Measurements from ENCODE around the gene ABCA3. TPM values are rescaled to one million over a fixed set of nuclear protein-coding genes. Genes with fewer than 3 reads are reported as not detected.

Gene ABCA3
- total RNA-seq, 2 experiments from 2014 or later = 2.9 to 3.6 TPM

DNA sequence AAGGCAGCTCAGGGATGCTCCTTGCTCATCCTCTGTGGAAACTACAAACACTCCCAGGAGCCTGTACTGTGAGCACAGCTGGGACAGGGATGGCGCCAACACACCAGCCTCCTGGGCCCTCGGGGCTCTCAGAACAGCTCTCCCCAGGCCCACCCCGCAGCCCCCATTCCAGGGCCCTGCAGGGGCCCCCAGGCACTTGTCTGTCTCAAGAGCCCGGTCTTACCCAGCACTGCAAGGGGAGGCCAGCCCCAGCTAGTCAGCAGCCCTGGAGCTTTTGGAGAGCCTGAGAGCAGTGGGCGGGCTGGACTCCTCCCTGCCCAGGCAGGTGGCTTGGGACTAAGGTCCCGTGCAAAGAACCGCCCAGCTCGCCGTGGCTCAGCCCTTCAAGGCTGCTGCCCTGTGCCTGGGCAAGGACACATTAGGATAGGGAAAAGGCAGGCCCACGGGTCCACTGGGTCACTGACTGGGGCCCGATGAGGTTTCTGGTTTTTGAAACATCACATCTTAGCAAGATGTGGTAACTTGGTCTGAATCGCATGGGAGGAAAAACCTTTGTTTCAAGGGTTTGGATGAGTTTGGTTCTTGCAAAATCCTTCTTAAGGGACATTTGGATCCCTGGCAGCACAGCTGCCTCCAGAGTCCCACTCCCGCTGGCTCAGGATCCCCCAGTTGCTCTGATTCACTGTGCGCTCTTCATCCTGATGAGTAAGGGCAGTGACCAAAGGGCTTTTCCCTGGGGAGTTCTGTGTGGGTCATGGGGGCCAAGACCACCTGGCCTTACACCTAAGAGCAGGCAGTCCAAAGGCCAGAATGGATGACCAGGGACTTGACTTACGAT lies 101.5 kb downstream of the ABCA3 start:
- Mint-ChIP-seq H3K27ac (no peak overlapping the region), H3K4me3 (no peak overlapping the region), H3K4me1 (ENCODE audit: low read depth) (peaks cover 2% of the 10 kb centered on the region), H3K36me3 (ENCODE audit: low read depth) (peaks cover 14% of the 10 kb centered on the region), H3K9me3 (no peaks in the 10 kb centered on the region), H3K27me3 (no peaks in the 10 kb centered on the region)
- DNase-seq (no peak), ATAC-seq (no peak)
- intact Hi-C loops (cut with micrococcal nuclease) = no loop called here
- CTCF ChIA-PET = no interaction called here
- TF ChIP-seq, protein P1, sequence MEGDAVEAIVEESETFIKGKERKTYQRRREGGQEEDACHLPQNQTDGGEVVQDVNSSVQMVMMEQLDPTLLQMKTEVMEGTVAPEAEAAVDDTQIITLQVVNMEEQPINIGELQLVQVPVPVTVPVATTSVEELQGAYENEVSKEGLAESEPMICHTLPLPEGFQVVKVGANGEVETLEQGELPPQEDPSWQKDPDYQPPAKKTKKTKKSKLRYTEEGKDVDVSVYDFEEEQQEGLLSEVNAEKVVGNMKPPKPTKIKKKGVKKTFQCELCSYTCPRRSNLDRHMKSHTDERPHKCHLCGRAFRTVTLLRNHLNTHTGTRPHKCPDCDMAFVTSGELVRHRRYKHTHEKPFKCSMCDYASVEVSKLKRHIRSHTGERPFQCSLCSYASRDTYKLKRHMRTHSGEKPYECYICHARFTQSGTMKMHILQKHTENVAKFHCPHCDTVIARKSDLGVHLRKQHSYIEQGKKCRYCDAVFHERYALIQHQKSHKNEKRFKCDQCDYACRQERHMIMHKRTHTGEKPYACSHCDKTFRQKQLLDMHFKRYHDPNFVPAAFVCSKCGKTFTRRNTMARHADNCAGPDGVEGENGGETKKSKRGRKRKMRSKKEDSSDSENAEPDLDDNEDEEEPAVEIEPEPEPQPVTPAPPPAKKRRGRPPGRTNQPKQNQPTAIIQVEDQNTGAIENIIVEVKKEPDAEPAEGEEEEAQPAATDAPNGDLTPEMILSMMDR (IDR thresholded peaks at IDR 0.05) = no peak
- POLR2A ChIA-PET = interaction anchor here (0.8 to 1.4 kb wide), 7 partner anchors 12 to 84 kb away, joined by 3 to 4 read pairs (median 3); partner anchors contain the start of genes ECI1, RNPS1 and TRAF7

DNA sequence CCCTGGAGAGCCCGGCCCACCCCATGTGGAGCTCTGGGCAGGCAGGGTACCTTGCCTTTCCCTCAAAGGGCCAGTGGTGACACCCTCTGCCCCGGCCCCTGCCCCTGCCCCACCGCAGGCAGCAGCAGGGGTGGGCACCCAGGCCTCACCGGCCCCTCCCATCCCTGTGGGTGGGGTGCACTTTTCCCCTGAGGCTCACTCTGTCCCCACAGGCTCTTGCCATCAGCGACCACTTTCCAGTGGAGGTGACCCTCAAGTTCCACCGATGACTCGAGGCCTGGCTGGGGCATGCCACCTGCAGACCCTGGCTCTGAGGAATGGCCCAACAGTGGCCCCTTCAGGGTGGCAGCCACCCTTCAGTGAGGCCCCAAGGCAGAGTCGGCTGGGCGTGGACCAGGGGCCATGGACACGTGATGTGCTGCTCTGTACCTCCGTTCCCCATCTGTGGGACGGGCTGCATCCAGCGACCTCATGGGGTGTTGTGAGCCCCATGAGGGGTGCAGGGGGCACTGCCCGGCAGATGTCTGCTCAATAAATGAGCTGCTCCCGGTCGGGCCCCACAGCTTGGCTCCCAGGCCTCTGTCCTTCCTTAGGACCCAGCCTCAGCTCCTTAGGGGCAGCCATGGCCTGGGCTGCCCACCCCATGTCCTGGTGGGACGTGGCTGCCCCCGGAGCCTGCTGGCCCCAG lies 102.2 kb downstream of the ABCA3 start:
- POLR2A ChIA-PET = interaction anchor here (0.9 to 3.5 kb wide), 7 partner anchors 12 to 83 kb away, joined by 3 to 16 read pairs (median 4); partner anchors contain the start of genes ECI1, RNPS1 and TRAF7
- no peaks in the 10 kb centered on the region for H3K9me3 Mint-ChIP-seq
- no peaks in the 10 kb centered on the region for H3K27me3 Mint-ChIP-seq
- peaks cover 2% of the 10 kb centered on the region for H3K4me1 Mint-ChIP-seq (ENCODE audit: low read depth)
- no peak for DNase-seq
- peaks cover 16% of the 10 kb centered on the region for H3K36me3 Mint-ChIP-seq (ENCODE audit: low read depth)
- peak; percentile 17 for ATAC-seq
- TF ChIP-seq, protein P1 (IDR thresholded peaks at IDR 0.05) = no peak
- no peak overlapping the region for H3K27ac Mint-ChIP-seq
- CTCF ChIA-PET = no interaction called here
- intact Hi-C loops (cut with micrococcal nuclease) = no loop called here
- H3K4me3 Mint-ChIP-seq = no peak overlapping the region

DNA sequence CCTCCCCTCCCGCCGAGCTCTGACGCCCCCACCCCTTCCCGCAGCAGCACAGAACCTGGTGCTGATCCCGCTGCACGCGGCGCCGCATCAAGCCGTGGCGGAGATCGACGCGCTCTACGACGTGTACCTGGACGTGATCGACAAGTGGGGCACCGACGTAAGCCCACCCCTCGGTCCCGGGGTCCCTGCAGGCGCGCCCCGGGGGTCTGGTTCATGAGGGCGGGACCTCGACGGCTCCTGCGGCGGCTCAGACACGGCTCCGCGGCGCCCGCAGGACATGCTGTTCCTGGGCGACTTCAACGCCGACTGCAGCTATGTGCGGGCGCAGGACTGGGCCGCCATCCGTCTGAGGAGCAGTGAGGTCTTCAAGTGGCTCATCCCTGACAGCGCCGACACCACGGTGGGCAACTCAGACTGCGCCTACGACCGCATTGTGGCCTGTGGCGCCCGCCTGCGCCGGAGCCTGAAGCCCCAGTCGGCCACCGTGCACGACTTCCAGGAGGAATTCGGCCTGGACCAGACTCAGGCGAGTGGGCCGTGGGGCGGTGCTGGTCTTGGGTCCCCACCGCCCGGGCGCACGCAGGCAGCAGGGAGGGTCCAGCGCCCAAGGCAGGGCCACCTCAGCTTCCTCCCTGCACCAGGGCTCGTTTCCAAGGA lies 102.9 kb downstream of the ABCA3 start:
- no peaks in the 10 kb centered on the region for H3K27me3 Mint-ChIP-seq
- intact Hi-C loops (cut with micrococcal nuclease) = no loop called here
- ATAC-seq (no peak), DNase-seq (no peak)
- TF ChIP-seq, protein P1 (IDR thresholded peaks at IDR 0.05) = no peak
- H3K4me1 Mint-ChIP-seq (ENCODE audit: low read depth) = peaks cover 2% of the 10 kb centered on the region
- H3K36me3 Mint-ChIP-seq (ENCODE audit: low read depth) = peaks cover 19% of the 10 kb centered on the region
- H3K9me3 Mint-ChIP-seq = no peaks in the 10 kb centered on the region
- no peak overlapping the region for H3K27ac Mint-ChIP-seq
- ChIA-PET POLR2A (interaction anchor here (0.8 to 3.5 kb wide), 5 partner anchors 10 to 22 kb away, joined by 3 to 16 read pairs (median 4); partner anchors contain the start of gene ECI1), CTCF (no interaction called here)
- no peak overlapping the region for H3K4me3 Mint-ChIP-seq

DNA sequence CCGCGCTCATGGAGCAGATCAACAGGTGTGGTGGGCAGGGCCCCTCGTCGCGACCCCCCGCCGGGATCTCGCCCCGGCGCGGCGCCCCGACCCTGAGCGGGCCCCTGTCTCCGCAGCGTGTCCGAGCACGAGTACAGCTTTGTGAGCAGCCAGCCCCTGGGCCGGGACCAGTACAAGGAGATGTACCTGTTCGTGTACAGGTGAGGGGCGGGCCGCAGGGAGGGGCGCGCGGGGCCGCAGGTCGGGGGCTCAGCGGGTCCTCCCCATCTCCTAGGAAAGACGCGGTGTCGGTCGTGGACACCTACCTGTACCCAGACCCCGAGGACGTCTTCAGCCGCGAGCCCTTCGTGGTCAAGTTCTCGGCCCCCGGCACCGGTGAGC lies 103.4 kb downstream of the ABCA3 start:
- Mint-ChIP-seq H3K4me3 (no peak overlapping the region), H3K27me3 (no peaks in the 10 kb centered on the region), H3K36me3 (ENCODE audit: low read depth) (peaks cover 19% of the 10 kb centered on the region), H3K4me1 (ENCODE audit: low read depth) (peaks cover 2% of the 10 kb centered on the region), H3K27ac (no peak overlapping the region), H3K9me3 (no peaks in the 10 kb centered on the region)
- POLR2A ChIA-PET = interaction anchor here (0.8 to 3.5 kb wide), 5 partner anchors 11 to 82 kb away, joined by 3 to 16 read pairs (median 3); partner anchors contain the start of genes ECI1 and TRAF7
- no peak for DNase-seq
- intact Hi-C loops (cut with micrococcal nuclease) = no loop called here
- ATAC-seq = no peak
- CTCF ChIA-PET = no interaction called here
- TF ChIP-seq, protein P1 (IDR thresholded peaks at IDR 0.05) = no peak
